SK-N-SH (cell line): ENCODE measurements around the gene B4GALNT2. TPM values are rescaled to one million over a fixed set of nuclear protein-coding genes. Genes with fewer than 3 reads are reported as not detected.
A peak's percentile ranks its signal among the peaks of the same experiment; 100 is the strongest.

Source experiments
- CTCF ChIA-PET: fragments of 300-600, 350-600 bp; formaldehyde crosslinking; extraction: SDS; loops from one replicate; lab custom pipeline; 2021; lab: Yijun Ruan, JAX
- POLR2A ChIA-PET: fragments of 350-600 bp; sonication (Branson Sonifier 250); formaldehyde crosslinking; extraction: SDS; loops from one replicate; lab custom pipeline; 2020; ENCODE audit warnings: antibody characterized with exemption, inconsistent platforms; lab: Yijun Ruan, JAX
- DNase-seq: peaks from one replicate; pipeline ENCODE4 v3.0.0; 2012
- H2AFZ ChIP-seq: fragments of 200-600 bp; sonication (generic); 2 replicates; pipeline ENCODE4 v1.8.1; 2016; ENCODE audit warnings: antibody characterized with exemption, mild to moderate bottlenecking, low read depth
- H3F3A ChIP-seq: fragments of 200-600 bp; sonication (generic); replicated peaks from 2 replicates; pipeline ENCODE3; 2016; ENCODE audit warnings: antibody characterized with exemption, mild to moderate bottlenecking; ENCODE audit not compliant: insufficient read depth
- H3K27ac ChIP-seq, 2 experiments: fragments of 200-500 bp in 1 of 2; fragments of 200-600 bp in 1 of 2; sonication (Bioruptor generic) in 1 of 2; sonication (generic), shearing (Covaris generic) in 1 of 2; 2 replicates each; pipeline versions ENCODE4 v1.5.1 to v1.6.1; 2014 to 2016; ENCODE audit warnings: low read depth in 2 of 2, inconsistent platforms in 1 of 2, low read length in 1 of 2, mild to moderate bottlenecking in 1 of 2, mixed read lengths in 1 of 2
- H3K27me3 ChIP-seq: fragments of 200-600 bp; sonication (generic), shearing (Covaris generic); 2 replicates; pipeline ENCODE4 v1.6.1; 2016; ENCODE audit warnings: mixed run types; ENCODE audit not compliant: insufficient read depth
- H3K36me3 ChIP-seq, 2 experiments: fragments of 200-500 bp in 1 of 2; fragments of 200-600 bp in 1 of 2; sonication (Bioruptor generic) in 1 of 2; sonication (generic) in 1 of 2; replicated peaks in 1 of 2; 2 replicates each; pipeline versions ENCODE3 to v1.5.1; 2014 to 2016; ENCODE audit warnings: low read length in 1 of 2, mild to moderate bottlenecking in 1 of 2; ENCODE audit not compliant: insufficient read depth in 2 of 2, control insufficient read depth in 1 of 2
- H3K4me1 ChIP-seq, 2 experiments: fragments of 200-500 bp in 1 of 2; fragments of 200-600 bp in 1 of 2; sonication (Bioruptor generic) in 1 of 2; sonication (generic), shearing (Covaris generic) in 1 of 2; 2 replicates each; pipeline versions ENCODE4 v1.5.1 to v1.6.1; 2014 to 2016; ENCODE audit warnings: low read depth in 1 of 2, low read length in 1 of 2, mixed run types in 1 of 2; ENCODE audit not compliant: insufficient read depth in 2 of 2, control insufficient read depth in 1 of 2
- H3K4me2 ChIP-seq: fragments of 200-600 bp; sonication (generic), shearing (Covaris generic); 2 replicates; pipeline ENCODE4 v1.6.1; 2017; ENCODE audit warnings: mixed run types
- H3K4me3 ChIP-seq, 2 experiments: fragments of 200-500 bp in 1 of 2; fragments of 200-600 bp in 1 of 2; sonication (Bioruptor generic) in 1 of 2; sonication (generic), shearing (Covaris generic) in 1 of 2; 2 replicates each; pipeline versions ENCODE4 v1.5.1 to v1.8.1; 2014 to 2016; ENCODE audit warnings: low read depth in 2 of 2, inconsistent platforms in 1 of 2, low read length in 1 of 2, mild to moderate bottlenecking in 1 of 2, mixed read lengths in 1 of 2, moderate library complexity in 1 of 2
- H3K79me2 ChIP-seq: fragments of 200-600 bp; sonication (generic); 2 replicates; pipeline ENCODE4 v1.8.1; 2017; ENCODE audit warnings: mild to moderate bottlenecking; ENCODE audit not compliant: insufficient read depth
- H3K9ac ChIP-seq: fragments of 200-600 bp; sonication (generic); 2 replicates; pipeline ENCODE4 v1.6.1; 2017; ENCODE audit warnings: mixed run types
- H3K9me2 ChIP-seq: fragments of 200-600 bp; sonication (generic); 2 replicates; pipeline ENCODE4 v1.6.1; 2017; ENCODE audit warnings: mixed run types
- H3K9me3 ChIP-seq: fragments of 200-600 bp; sonication (generic); 2 replicates; pipeline ENCODE4 v1.6.1; 2017; ENCODE audit warnings: mixed run types, mild to moderate bottlenecking, moderate library complexity
- H4K20me1 ChIP-seq: fragments of 200-600 bp; sonication (generic); 2 replicates; pipeline ENCODE4 v1.6.1; 2017; ENCODE audit warnings: mild to moderate bottlenecking, mixed run types; ENCODE audit not compliant: insufficient read depth
- CHD2 ChIP-seq: fragments of 150-350 bp; IDR thresholded peaks from 2 replicates; pipeline ENCODE4 v1.6.1; 2018; ENCODE audit warnings: low read length; ENCODE audit not compliant: partially characterized antibody
- EP300 ChIP-seq, 2 experiments: IDR thresholded peaks; 2 replicates each; pipeline versions ENCODE4 v1.4.0 to v1.6.1; 2012; ENCODE audit warnings: borderline replicate concordance in 1 of 2, low read depth in 1 of 2, low read length in 1 of 2
- EZH2phosphoT487 ChIP-seq: fragments of 200-600 bp; sonication (generic); IDR thresholded peaks from 2 replicates; pipeline ENCODE4 v1.6.1; 2017; ENCODE audit warnings: low read depth, mixed run types, mild to moderate bottlenecking, antibody characterized with exemption, moderate library complexity, borderline replicate concordance
- FOSL2 ChIP-seq: IDR thresholded peaks from 2 replicates; pipeline ENCODE4 v1.4.0; 2012; ENCODE audit warnings: low read depth, mild to moderate bottlenecking, moderate library complexity, borderline replicate concordance
- FOXM1 ChIP-seq: IDR thresholded peaks from 2 replicates; pipeline ENCODE4 v1.4.0; 2012; ENCODE audit warnings: low read depth, mild to moderate bottlenecking
- GABPA ChIP-seq: IDR thresholded peaks from 2 replicates; pipeline ENCODE4 v1.4.0; 2012; ENCODE audit warnings: low read depth, mild to moderate bottlenecking
- GATA2 ChIP-seq: sonication (generic); formaldehyde crosslinking; IDR thresholded peaks from 2 replicates; pipeline ENCODE4 v1.5.0; 2020; ENCODE audit warnings: mild to moderate bottlenecking, missing genetic modification reagents
- JUND ChIP-seq: IDR thresholded peaks from 2 replicates; pipeline ENCODE4 v1.4.0; 2012
- NFIC ChIP-seq: IDR thresholded peaks from 2 replicates; pipeline ENCODE4 v1.4.0; 2012; ENCODE audit warnings: borderline replicate concordance
- NRF1 ChIP-seq: IDR thresholded peaks from 2 replicates; pipeline ENCODE4 v1.6.1; 2012; ENCODE audit warnings: low read depth, mild to moderate bottlenecking, low read length
- RCOR1 ChIP-seq: fragments of 150-350 bp; IDR thresholded peaks from 2 replicates; pipeline ENCODE4 v1.6.1; 2017; ENCODE audit warnings: antibody characterized with exemption, low read length
- REST ChIP-seq: IDR thresholded peaks from 2 replicates; pipeline ENCODE4 v1.6.1; 2012; ENCODE audit warnings: mild to moderate bottlenecking, low read depth, low read length, moderate library complexity
- RFX5 ChIP-seq: IDR thresholded peaks from 2 replicates; pipeline ENCODE4 v1.6.1; 2012; ENCODE audit warnings: mild to moderate bottlenecking, improper control_type of control experiment, low read length
- RXRA ChIP-seq: IDR thresholded peaks from 2 replicates; pipeline ENCODE4 v1.4.0; 2012; ENCODE audit warnings: low read depth, mild to moderate bottlenecking, borderline replicate concordance
- SIN3A ChIP-seq: IDR thresholded peaks from 2 replicates; pipeline ENCODE4 v1.6.1; 2012; ENCODE audit warnings: low read depth, mild to moderate bottlenecking, low read length, moderate library complexity, borderline replicate concordance
- SMC3 ChIP-seq: IDR thresholded peaks from 2 replicates; pipeline ENCODE4 v1.6.1; 2012; ENCODE audit warnings: low read depth, low read length, improper control_type of control experiment
- TAF1 ChIP-seq: IDR thresholded peaks from 2 replicates; pipeline ENCODE4 v1.6.1; 2012; ENCODE audit warnings: low read depth, mild to moderate bottlenecking, low read length, moderate library complexity, borderline replicate concordance
- TCF12 ChIP-seq: IDR thresholded peaks from 2 replicates; pipeline ENCODE4 v1.4.0; 2012
- TEAD4 ChIP-seq: IDR thresholded peaks from 2 replicates; pipeline ENCODE4 v1.4.0; 2012; ENCODE audit warnings: mild to moderate bottlenecking, borderline replicate concordance; ENCODE audit not compliant: insufficient read depth
- YY1 ChIP-seq: IDR thresholded peaks from 2 replicates; pipeline ENCODE4 v1.4.0; 2012; ENCODE audit warnings: low read depth, mild to moderate bottlenecking
- ZBTB33 ChIP-seq: IDR thresholded peaks from 2 replicates; pipeline ENCODE4 v1.4.0; 2012; ENCODE audit warnings: low read depth, borderline replicate concordance
- whole genome bisulfite sequencing: methylation state at CpG from one replicate; pipeline ENCODE4 v1.1.6; 2017; ENCODE audit warnings: low lambda C conversion rate; 5-methylcytosine and 5-hydroxymethylcytosine counted together
- polyA plus RNA-seq, 3 experiments: library from polyadenylated mRNA; depleted of rRNA; stranded (reverse); fragments of >200 nt; gene quantifications; 2 replicates each; pipeline ENCODE4 v1.2.3, GENCODE V29; 2012

The B4GALNT2 gene
- polyA plus RNA-seq, 1 of the 3 experiments (the other 2 are of a cell fraction), result not detected

- Histone ChIP-seq H3K9me2 (no peaks in the 10 kb centered on the region), H3K4me2 (peak overlapping the region; percentile 74), H3K4me1 (peaks cover 0 to 3% of the 10 kb centered on the region in 2 experiments; a peak in 2 of 4 replicates), H3F3A (peaks cover 27% of the 10 kb centered on the region), H3K27me3 (no peaks in the 10 kb centered on the region), H3K4me3 (peak overlapping the region; percentile 64 to 77; a peak in 2 of 4 replicates), H4K20me1 (no peaks in the 10 kb centered on the region), H3K9ac (no peak overlapping the region), H3K36me3 (no peaks in the 10 kb centered on the region), H3K79me2 (no peaks in the 10 kb centered on the region), H3K27ac (no peak overlapping the region), H3K9me3 (no peaks in the 10 kb centered on the region), H2AFZ (0 out of 2 replicates have a peak overlapping the region, but pooled peaks have one; percentile 76)
- ChIA-PET CTCF (interaction anchor here (1.4 to 8.6 kb wide), 3 partner anchors 11 to 33 kb away, joined by 3 to 77 read pairs (median 40); partner anchors contain the start of gene PHOSPHO1), POLR2A (no interaction called here)
- TF ChIP-seq RCOR1 (no peak), TAF1 (no peak), RFX5 (no peak), RXRA (no peak), FOXM1 (no peak), JUND (no peak), CHD2 (no peak), NRF1 (no peak), FOSL2 (no peak), YY1 (no peak), TEAD4 (no peak), GABPA (no peak), GATA2 (no peak)
- no peak for DNase-seq
- 33% methylated on average over 3 of the region's 3 CpGs for WGBS
These were observed 61.7 kb downstream of the B4GALNT2 start for GRCh38 chr17:49194297-49194607.

GRCh38 chr17:49195751-49196150, 63.2 kb downstream of the B4GALNT2 start:
- ChIA-PET POLR2A (no interaction called here), CTCF (interaction anchor here (8.6 kb wide), 1 partner anchor 31 kb away, joined by 77 read pairs; the partner anchor contains the start of gene PHOSPHO1)
- TF ChIP-seq SMC3 (no peak), ZBTB33 (no peak), NRF1 (no peak), NFIC (no peak), EZH2phosphoT487 (no peak), TEAD4 (no peak), REST (no peak), EP300 (IDR thresholded peaks at IDR 0.05; ENCODE audit: borderline replicate concordance in 1 of 2, low read depth in 1 of 2, low read length in 1 of 2) (no peak), SIN3A (no peak), CHD2 (no peak), TCF12 (no peak), RFX5 (no peak)
- Histone ChIP-seq H3F3A (peaks cover 27% of the 10 kb centered on the region), H3K79me2 (no peaks in the 10 kb centered on the region), H3K9me2 (no peaks in the 10 kb centered on the region), H3K27me3 (no peaks in the 10 kb centered on the region), H3K4me2 (no peak overlapping the region), H3K27ac (no peak overlapping the region), H4K20me1 (no peaks in the 10 kb centered on the region), H3K9ac (no peak overlapping the region), H3K4me3 (no peak overlapping the region), H2AFZ (no peak overlapping the region), H3K4me1 (peaks cover 0 to 2% of the 10 kb centered on the region in 2 experiments; a peak in 2 of 4 replicates), H3K9me3 (no peaks in the 10 kb centered on the region), H3K36me3 (no peaks in the 10 kb centered on the region)
- no peak for DNase-seq
- 59% methylated on average over 4 of the region's 4 CpGs for WGBS
